Measurements from ENCODE around the gene ALOX15.
"Not testable (repeated sequence)": the region's sequence is repeated elsewhere in the genome, so short reads cannot be mapped to it uniquely, and the experiment has no call there.

Gene ALOX15

DNA sequence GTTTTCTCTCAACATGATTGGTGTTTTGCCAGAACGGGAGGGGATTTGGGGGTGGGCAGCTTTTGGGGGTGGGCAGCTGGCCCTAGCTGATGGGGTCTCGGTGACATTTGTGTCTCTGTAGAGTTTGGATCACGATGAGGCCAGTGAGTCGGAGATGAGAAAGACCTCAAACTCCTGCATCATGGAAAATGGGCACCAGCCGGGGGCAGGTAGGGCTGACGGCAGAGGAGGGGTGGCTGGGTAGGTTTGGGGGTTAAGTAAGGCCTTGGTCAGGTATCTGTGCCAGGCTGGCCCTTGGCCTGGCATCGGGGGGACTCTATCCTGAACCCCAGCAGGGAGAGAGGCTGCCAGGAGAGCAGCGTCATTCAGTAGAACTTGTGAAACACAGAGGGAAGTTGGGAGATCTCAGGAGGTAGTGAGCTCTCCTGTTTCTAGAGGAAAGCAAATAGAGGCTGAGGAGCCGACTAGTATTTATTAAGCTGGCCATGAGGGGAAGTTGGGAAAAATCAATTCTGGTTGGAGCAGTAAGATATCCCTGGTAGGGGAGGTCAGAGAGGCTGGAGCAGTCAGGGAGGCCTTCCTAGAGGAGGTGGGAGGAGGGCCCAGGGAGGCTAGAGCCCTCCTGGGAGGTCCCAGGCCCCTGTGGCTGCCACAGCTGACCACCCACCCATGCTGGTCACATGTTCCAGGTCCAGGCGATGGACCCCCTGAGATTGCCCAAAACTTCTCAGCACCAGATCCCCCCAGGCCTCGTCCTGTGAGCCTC lies 49.1 kb downstream of the ALOX15 start:
- no peak for DNase-seq (ENCODE audit: low read depth)

DNA sequence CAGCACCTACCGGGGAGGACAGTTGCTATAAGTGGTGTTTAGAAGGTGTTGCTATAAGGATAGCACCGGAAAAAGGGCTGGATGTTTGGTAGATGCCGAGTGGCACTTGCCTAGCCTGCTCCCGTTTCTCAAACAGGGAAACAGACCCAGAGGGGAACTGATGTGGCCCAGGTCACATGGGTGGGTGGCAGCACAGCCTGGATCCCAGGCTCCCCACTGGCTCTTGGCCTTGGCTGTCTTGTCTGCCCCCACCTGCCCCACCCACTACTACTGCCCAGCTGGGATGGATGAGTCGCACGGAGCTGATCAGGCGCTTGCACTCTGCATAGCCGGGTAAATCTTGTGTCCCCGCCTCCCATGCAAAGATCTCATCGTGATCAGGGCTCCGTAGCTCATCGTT lies 49.9 kb downstream of the ALOX15 start:
- DNase-seq (ENCODE audit: low read depth): no peak

DNA sequence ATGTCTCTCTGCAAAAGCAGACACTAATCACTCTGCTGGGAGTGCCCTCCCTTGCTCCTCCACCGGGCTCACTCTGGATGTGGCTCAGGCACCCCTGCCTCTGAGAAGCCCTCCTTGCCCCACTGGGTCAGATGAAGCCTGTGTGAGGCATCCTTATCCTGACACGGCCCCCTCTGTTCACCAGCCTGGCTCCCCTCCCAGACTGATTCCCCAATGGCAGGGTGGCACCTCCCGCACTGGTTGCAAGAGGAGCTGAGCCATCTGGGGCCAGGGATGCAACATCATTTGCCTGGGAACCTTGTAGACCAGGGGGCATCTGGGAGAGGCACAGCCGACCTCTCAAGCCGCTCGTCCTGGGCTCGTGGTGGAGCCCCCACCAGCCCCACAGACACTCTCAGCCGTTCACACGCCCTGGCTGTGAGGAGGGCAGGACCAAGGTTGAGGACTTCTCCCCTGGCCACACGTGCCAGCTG lies 50.5 kb downstream of the ALOX15 start:
- DNase-seq (ENCODE audit: low read depth): no peak

DNA sequence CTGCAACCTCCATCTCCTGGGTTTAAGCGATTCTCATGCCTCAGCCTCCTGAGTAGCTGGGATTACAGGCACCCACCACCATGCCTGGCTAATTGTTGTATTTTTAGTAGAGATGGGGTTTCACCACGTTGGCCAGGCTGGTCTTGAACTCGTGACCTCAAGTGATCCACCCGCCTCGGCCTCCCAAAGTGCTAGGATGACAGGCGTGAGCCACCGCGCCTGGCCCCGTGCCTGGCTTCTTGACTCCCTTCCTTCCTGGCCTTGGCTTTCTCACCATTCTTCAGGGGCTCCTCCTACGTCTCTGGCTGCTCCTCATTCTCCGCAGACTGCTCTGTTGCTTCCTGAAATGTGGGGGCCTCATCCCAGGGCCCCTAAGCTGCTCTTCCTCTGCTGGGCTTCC lies 51.4 kb downstream of the ALOX15 start:
- DNase-seq (ENCODE audit: low read depth): not testable (repeated sequence)

- DNase-seq (ENCODE audit: low read depth): no peak
These were observed 52.4 kb downstream of the ALOX15 start for GRCh38 chr17:4588898-4589625.

DNA sequence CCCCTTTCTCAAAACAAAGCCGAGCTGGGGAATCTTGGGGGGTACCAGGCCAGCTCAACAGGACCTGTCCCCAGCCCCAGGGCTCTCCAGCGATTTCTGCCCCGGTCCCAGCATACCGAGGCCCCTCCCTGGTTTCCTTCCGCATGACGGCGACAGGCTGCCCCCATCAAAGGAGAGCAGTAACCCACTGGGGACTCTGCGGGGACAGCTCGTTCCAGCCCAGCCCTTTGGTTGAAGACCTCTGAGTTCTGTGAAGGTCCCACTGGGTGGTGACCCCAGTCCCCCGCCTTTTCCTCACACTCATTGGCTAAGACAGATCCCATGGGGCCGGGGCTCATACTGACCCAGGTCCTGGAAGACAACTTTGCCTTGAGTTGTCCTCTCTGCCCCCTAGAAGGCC lies 53.1 kb downstream of the ALOX15 start:
- DNase-seq (ENCODE audit: low read depth): no peak

GRCh38 chr17:4587803-4588202 lies 53.7 kb downstream of the ALOX15 start:
- DNase-seq (ENCODE audit: low read depth): no peak

GRCh38 chr17:4587195-4587594 lies 54.3 kb downstream of the ALOX15 start:
- DNase-seq (ENCODE audit: low read depth): no peak

DNA sequence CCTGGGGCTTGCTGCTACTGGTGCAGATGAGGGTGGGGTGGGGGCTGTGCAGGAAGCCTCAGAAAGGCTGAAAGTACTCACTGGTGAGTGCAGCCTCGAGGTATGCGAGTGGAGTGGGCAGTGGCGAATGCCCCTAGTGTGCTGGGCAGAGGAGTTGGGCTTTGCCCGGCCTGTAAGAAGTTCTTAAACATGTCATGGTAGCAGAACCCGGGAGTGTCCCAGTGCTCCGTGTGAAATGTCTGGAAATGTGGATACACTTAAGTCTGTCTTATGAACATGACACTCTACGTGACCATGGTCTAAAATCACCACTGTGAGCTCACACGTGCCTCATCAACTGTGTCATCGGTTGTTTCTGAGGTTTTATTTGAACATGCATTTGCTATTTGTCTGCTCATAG lies 55.4 kb downstream of the ALOX15 start:
- DNase-seq (ENCODE audit: low read depth): no peak

- DNase-seq (ENCODE audit: low read depth): no peak
These were observed 55.9 kb downstream of the ALOX15 start for GRCh38 chr17:4585638-4585994.

DNA sequence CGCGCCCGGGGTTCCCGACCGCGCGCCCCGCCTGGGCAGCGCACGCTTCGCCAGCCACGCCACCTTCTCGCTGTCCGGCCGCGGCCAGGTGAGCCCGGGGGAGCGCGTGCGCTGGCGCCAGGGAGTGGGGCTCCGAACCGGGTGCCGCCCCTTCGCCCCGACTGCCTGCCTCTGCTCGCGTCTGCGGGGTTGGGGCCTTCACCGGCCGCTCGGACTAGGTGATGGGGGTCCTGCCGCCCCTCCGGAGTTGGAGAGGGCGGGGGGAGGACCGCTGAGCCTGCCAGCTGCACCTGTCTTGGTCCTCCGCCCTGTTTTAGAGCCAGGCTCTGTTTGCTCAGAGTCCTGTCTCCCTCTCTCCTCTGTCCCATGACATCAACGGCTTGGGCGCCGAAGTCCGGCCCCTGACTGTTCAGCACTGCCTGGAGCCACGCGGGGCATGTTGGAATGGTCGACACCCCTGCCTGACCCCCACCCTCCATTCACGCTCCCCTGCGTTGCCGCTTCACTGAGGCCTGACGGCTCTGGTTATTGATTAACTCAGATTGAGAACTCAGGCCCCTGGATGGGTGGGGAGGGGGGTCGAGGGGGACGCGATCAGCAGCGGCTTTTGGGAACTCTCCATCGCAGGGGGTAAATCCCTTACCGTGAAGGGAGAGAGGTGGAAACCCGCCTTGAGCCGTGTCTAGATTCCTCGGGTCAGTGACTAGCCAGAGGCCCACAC lies 56.4 kb downstream of the ALOX15 start:
- no peak for DNase-seq (ENCODE audit: low read depth)

DNA sequence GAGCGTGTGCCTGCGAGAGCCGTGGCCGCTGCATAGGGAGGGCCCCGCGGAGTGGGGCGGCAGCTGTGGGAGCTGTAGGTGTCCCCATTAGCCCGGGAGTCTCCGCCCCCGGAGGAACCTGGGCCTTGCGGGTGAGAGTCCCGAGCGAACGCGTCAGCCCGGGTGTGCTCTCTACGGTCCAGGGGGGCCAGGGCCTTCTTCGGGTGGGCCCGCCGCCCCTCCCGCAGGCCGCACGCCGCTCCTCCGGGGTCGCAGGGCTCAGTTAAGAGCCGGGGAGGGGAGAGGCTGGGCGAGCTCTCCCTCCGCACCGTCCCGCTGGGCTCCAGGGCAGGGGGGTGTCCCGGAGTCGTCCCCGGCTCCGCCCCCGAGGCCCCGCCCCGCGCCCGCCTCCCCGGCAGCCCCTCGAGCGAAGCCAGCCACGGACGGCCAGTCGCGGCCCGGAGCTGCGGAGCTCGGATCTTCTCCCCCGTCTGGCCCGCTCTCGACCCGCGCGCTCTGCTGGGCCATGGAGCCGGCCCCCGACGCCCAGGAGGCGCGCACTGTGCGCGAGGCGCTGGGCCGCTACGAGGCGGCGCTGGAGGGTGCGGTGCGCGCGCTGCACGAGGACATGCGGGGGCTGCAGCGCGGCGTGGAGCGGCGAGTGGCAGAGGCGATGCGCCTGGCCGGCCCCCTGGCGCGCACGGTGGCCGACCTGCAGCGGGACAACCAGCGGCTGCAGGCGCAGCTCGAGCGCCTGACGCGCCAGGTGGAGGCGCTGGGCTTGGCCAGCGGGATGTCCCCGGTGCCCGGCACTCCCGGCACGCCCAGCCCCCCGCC lies 57.2 kb downstream of the ALOX15 start, which contains the start of gene SMTNL2:
Gene SMTNL2 (plus strand): TSS at position 429 of the 816 bp plus-strand sequence. CDS start 77 bp downstream, at position 506.
- no peak for DNase-seq (ENCODE audit: low read depth)

- no peak for DNase-seq (ENCODE audit: low read depth)
These were observed 57.7 kb downstream of the ALOX15 start for GRCh38 chr17:4583782-4584100.

DNA sequence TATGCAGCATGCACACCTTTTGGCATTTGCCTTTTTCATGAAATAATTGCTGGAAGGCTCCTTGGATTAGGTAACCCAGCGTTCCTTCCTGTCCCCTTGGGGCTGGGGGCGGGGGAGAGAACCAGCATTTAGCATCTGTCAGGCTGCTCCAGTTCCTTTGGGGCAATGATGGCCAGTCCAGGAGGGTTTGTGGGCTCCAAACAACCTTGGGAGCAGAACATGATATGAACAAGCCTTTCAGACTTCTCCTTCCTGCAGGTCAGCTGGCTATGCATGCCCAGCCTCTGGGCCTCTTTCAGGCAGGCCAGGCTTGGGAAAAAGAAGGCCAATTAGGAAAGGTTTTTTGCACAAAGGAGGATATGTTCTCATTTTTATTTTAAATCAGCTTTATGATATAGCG lies 58.3 kb downstream of the ALOX15 start:
- no peak for DNase-seq (ENCODE audit: low read depth)

GRCh38 chr17:4582691-4583090 lies 58.8 kb downstream of the ALOX15 start:
- DNase-seq (ENCODE audit: low read depth): no peak

DNA sequence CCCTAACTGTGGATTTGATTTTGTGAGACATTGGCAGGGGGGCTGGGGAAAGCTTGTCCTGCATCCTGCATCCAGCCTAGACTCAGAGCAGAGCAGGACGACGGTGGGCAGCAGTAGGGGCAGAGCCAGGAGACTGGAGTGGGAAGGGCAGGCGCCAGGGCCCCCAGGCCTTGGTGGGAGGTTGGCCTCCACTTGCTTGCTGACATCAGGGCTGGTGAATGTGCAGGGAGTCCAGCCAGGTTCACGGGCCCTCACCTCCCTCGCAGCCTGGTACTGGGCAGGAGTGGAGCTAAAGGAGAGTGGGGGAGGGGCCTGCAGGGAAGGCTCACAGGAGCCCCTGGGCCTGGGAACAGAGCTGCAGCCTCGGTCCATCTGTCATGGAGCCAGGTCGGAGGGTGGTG lies 59.4 kb downstream of the ALOX15 start:
- no peak for DNase-seq (ENCODE audit: low read depth)
